SKM-1 treated with dmso at 0.1 percent for 144 hours (cell line): Measurements from ENCODE around the gene PLEKHA7.

Source experiments
- DNase-seq: peaks from one replicate; lab custom pipeline; 2025; ENCODE audit not compliant: unreplicated experiment; lab: John Stamatoyannopoulos, UW

The PLEKHA7 gene

DNA sequence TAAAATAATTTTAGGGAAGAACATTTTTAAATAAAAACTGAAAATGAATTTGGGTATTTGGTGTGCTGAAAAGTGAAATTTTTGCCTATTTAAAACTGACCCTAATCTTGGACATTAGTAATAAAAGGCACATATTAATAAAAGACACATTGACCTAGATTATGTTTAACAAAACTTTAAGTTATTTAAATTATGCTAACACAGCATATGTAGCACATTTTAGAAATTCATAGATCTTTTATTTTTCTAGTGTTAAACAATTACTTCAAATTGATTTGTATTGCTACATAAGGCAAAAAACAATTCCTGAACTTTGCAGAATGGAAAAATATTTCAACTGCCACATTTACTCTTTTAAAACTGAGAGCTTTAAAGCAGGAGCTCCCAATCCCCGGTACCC lies 265.1 kb downstream of the PLEKHA7 start:
- DNase-seq = no peak

GRCh38 chr11:16745950-16746605 lies 268.1 kb downstream of the PLEKHA7 start:
- DNase-seq = no peak

- no peak for DNase-seq
Measured at GRCh38 chr11:16744128-16744725, 270.0 kb downstream of the PLEKHA7 start.

- DNase-seq = no peak
Measured at GRCh38 chr11:16743478-16743877, 270.7 kb downstream of the PLEKHA7 start.

DNA sequence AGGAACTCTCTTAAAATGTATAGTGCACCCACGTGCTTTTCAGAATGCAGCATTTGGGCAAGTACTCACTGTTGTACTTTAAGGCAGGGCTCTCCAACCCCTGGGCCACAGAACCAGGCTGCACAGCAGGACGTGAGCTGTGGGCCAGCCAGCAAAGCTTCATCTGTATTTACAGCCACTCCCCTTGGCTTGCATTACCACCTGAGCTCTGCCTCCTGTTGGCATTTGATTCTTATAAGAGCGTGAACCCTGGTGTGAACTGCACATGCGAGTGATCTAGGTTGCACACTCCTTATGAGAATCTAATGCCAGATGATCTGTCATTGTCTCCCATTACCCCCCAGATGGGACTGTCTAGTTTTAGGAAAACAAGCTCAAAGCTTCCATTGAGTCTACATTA lies 272.7 kb downstream of the PLEKHA7 start:
- DNase-seq = no peak

- peak; percentile 42 for DNase-seq
Measured at GRCh38 chr11:16738947-16739815, 275.0 kb downstream of the PLEKHA7 start.

- DNase-seq = peak; percentile 96
Measured at GRCh38 chr11:16738193-16738946, 275.8 kb downstream of the PLEKHA7 start, which contains the start of gene C11orf58. Gene C11orf58, plus strand, starts transcription at chr11:16738647. Its CDS starts 132 bp downstream, at chr11:16738779.

DNA sequence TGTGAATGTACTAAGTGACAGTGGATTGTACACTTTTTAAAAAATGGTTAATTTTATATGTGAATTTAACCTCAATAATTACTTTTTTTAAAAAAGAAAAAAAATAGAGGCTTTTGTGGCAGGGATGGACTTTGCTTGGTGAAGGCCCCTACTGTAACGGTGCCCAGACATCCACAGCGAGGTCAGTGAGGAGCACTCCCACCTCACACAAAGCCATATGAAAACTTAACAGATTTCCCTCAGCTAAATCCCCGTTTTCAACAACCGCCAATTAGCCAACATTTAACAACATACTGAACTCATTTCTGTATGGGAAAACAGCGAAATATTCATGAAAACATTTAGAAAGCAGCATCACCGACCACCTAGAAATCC lies 276.4 kb downstream of the PLEKHA7 start:
- no peak for DNase-seq
